GM18951 (cell line): ENCODE results near the gene EIF6.

ENCODE experiments used
- POLR2A ChIP-seq: IDR thresholded peaks from 4 replicates; pipeline ENCODE4 v1.6.1; 2011; ENCODE audit warnings: mild to moderate bottlenecking; ENCODE audit not compliant: insufficient read length, insufficient read depth; ENCODE audit errors: extremely low read depth
- in situ Hi-C: fragments of 300-500 bp; cut with MboI; formaldehyde crosslinking; loops from one replicate; pipeline ENCODE4 v1.12.0; 2022; ENCODE audit warnings: low sequenced_read_pairs, mixed read lengths, inconsistent platforms; ENCODE audit not compliant: unreplicated experiment

EIF6 gene

DNA sequence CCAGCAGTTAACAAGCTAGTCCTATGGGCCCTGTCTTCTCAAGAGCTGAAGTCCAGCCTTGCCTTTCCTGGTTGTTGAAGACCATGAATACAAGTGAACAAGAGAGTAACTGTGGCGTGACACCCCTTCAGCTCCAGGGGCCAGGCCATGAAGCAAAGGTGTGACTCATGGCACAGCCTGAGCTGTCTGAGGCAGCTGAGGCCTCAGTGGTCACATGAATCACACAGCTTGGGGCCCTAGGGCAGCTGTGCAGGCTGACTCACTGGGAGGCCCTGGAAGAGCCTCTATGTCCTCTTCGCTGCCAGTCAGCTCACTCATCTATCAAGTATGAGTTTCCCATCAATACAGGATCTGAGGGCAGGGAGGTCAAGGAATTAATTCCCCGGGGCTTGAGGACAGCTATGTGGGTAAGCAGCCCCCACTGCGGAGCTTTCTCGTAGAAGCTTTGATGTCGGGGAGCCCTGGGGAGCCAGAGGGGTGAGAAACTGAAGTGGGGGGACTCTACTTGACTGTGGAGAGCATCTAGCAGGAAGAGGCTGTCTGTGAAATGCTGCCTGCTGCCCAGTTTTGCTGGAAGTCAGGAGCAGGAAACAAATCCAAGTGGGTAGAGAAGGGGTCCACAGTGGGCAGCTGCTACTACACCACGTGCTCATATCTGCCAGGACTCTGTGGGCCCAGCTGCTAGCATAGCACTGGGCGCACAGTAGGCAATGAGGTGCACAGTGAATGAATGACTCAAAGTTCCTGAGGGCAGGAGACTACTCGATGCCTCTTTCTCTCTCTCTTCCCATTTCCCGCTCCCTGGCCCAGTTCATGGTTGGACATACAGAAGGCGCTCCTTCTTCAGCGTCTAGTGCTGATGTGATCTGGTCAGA is 21.3 kb upstream of the EIF6 start:
- TF ChIP-seq POLR2A: no peak
- in situ Hi-C loops: loop anchor here (10.0 kb wide), 1 partner anchor 139 kb away; no protein-coding TSS in a partner anchor

- no peak for TF ChIP-seq POLR2A
- in situ Hi-C loops: loop anchor here (10.0 kb wide), 1 partner anchor 140 kb away; no protein-coding TSS in a partner anchor
These were observed 20.4 kb upstream of the EIF6 start for GRCh38 chr20:35304956-35305355.

- TF ChIP-seq POLR2A: no peak
- in situ Hi-C loops: loop anchor here (10.0 kb wide), 1 partner anchor 141 kb away; no protein-coding TSS in a partner anchor
These were observed 19.3 kb upstream of the EIF6 start for GRCh38 chr20:35303735-35304491.

GRCh38 chr20:35303382-35303734 is 18.8 kb upstream of the EIF6 start:
- in situ Hi-C loops: loop anchor here (10.0 kb wide), 1 partner anchor 141 kb away; no protein-coding TSS in a partner anchor

GRCh38 chr20:35302421-35303335 is 18.1 kb upstream of the EIF6 start:
- in situ Hi-C loops: loop anchor here (10.0 kb wide), 1 partner anchor 142 kb away; no protein-coding TSS in a partner anchor
- TF ChIP-seq POLR2A: no peak

More at GRCh38 chr20:35303382-35303734, 18.8 kb upstream of the EIF6 start:
- TF ChIP-seq POLR2A: no peak

GRCh38 chr20:35301426-35301825 is 16.9 kb upstream of the EIF6 start:
- TF ChIP-seq POLR2A: no peak
- in situ Hi-C loops: loop anchor here (10.0 kb wide), 1 partner anchor 143 kb away; no protein-coding TSS in a partner anchor

GRCh38 chr20:35300469-35301262 is 16.1 kb upstream of the EIF6 start:
- no peak for TF ChIP-seq POLR2A
- in situ Hi-C loops: loop anchor here (10.0 kb wide), 1 partner anchor 144 kb away; no protein-coding TSS in a partner anchor

DNA sequence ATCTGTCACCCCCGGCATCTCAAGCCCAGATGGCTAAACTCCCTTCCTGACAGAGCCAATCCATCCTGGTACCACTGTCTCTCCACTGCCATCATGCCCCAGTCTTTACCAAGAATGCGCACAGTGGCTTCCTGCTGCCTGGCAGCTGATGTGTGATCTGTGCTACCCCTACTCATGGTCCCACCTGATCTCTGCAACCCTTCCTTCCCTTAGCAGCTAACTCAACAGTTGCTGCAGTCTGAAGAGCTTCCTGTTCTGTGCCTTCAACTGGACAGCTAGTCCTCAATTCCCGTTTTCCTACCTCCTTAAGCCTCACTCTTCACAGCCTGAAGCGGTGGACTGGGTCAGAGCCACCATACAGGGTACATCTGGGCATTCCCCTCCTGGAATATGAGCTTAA is 15.2 kb upstream of the EIF6 start:
- in situ Hi-C loops: loop anchor here (10.0 kb wide), 1 partner anchor 145 kb away; no protein-coding TSS in a partner anchor

DNA sequence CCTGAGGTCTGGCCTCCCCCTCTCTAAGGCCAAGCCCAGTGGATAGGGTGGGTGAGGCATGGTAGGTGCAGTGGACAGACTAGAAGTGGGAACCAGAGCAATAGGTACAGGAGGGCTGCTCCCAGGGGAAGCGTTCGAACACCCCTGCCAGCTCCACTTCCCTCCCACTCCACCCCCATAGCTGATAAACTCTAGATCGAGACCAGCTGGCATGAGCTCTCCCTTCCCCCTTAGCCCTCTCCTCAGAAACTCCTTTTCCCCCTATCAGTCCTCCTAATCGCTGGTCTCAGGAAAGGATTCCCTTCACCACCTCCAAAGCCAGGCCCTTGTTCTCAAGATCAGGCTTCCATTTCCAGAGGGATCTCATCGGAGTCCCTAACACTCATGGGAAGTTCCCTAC is 13.7 kb upstream of the EIF6 start:
- TF ChIP-seq POLR2A: no peak
- in situ Hi-C loops: no loop called here

More for the DNA sequence above, 15.2 kb upstream of the EIF6 start:
- no peak for TF ChIP-seq POLR2A

- TF ChIP-seq POLR2A: no peak
- in situ Hi-C loops: no loop called here
These were observed 13.2 kb upstream of the EIF6 start for GRCh38 chr20:35297740-35298139.

DNA sequence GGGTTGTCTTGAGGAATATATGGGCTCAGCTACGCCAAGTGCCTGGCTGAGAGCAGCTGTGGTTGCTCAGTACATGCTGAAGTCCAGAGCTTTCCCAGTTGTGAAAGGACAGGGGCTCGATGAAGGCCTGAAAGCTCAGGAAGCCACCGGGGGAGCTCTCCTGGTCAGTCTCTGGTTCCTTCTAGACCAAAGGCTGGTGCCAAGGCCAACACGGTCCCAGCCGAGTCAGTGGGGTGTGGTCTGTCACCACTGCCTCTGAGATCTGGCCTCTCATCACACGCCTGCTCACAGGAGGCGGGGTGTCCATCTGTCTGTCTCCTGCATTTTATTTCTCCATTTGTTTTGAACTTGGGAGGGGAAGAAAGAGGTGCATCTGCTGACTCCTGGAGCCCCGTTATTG is 12.6 kb upstream of the EIF6 start:
- in situ Hi-C loops: no loop called here
- TF ChIP-seq POLR2A: no peak

DNA sequence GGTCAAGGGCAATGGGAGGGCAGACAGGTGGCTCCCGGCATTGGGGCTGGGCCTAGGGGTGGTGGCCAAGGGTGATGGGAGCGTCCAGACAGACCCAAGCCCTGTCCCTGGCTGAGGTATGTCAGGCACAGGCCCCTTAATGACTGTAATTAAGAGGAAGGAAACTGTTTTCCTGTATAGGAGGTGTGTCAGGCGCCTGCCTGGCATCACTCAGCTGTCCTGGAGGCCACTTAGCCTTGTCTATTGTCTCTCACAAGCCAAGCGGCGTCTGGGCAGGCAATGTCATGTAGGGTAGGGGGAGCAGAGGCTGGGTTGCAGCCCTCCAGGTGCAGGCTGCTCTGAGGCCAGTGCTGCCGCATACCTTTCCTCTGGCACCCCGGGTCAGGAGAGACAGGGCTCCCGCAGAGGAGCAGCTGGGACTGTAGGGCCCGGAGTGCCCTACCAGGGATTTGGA is 11.6 kb upstream of the EIF6 start:
- in situ Hi-C loops: no loop called here
- TF ChIP-seq POLR2A: no peak

DNA sequence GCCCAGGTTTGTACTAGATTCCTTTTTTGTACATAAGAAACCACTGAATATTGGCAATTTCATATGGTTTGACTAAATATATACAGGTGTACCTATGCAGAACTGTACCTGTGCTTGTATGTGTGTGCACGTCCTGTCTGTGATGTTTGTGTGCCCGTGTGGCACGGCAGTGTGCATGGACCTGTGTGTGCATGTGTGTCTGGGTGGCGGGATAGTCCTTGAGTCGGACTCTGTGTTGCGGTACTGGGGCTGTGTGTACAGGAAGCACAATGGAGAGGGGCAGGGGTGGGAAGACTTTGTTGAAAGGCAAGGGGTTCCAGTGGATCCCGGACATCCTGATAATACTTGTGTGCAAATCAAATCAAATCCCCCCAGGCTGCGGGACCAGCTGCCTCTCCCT is 11.1 kb upstream of the EIF6 start:
- in situ Hi-C loops: no loop called here
- no peak for TF ChIP-seq POLR2A
